NCI-H1694 treated with DMSO at 0.1 percent for 48 hours (cell line): ENCODE data around the gene DLG2.

ENCODE experiments used
- DNase-seq: peaks from one replicate; lab custom pipeline; 2025; lab: John Stamatoyannopoulos, UW

DLG2 gene

GRCh38 chr11:84260862-84261261, 1366.3 kb downstream of the DLG2 start:
- no peak for DNase-seq

DNA sequence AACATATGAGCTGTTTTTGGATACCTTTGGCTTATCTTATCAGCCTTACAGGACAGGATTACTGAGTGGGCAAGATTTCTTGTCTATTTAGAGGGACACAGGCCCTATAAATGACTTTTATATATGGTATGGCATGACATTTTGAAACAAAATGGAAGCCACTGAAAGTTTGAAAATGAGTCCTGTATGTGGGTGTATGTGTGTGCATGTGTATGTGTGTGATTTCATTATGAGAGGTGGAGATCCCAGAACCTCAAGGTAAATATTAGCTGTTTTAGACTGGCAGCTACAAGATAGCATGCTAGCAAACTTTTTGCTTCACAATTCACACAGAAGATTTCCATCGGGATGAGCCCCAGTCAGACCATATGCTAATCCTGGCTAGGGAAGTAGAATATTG, 1370.5 kb downstream of the DLG2 start:
- DNase-seq = no peak

GRCh38 chr11:84255483-84255882, 1371.7 kb downstream of the DLG2 start:
- DNase-seq = no peak

DNA sequence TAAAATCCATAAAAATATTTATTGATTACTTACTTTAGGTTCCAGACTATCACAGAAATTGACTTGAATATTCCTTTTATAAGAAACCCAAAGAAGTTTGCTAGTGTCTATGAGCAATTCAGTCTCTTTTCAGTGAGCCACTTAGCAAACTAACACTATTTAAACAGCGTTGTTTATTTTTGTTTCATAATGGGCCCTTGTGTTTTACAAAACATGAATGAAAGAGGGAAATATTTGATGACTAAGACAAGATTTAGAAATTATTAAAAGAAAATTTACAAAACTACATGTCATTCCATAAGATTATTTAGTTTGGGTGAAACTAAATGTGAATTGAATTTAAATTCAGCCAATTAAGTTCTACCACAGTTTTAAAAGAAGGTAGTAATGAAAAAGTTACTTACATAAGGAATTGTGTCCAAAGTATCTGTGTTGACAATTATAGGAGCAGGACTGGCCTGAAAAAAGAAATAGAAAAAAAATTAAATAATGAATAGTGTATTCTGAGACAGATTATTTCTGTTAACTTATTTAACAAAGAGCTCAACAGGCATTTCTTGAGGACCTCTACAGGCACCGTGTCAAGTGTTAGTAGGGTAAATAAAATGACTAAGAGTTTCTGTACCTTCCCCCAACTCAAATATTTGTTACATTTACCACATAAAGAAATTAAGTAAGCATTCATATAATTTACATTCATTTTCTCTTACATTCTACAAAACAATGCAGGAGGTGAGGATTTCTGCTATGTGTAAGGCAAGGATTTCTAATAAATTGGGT, 1376.1 kb downstream of the DLG2 start:
- DNase-seq = no peak

DNA sequence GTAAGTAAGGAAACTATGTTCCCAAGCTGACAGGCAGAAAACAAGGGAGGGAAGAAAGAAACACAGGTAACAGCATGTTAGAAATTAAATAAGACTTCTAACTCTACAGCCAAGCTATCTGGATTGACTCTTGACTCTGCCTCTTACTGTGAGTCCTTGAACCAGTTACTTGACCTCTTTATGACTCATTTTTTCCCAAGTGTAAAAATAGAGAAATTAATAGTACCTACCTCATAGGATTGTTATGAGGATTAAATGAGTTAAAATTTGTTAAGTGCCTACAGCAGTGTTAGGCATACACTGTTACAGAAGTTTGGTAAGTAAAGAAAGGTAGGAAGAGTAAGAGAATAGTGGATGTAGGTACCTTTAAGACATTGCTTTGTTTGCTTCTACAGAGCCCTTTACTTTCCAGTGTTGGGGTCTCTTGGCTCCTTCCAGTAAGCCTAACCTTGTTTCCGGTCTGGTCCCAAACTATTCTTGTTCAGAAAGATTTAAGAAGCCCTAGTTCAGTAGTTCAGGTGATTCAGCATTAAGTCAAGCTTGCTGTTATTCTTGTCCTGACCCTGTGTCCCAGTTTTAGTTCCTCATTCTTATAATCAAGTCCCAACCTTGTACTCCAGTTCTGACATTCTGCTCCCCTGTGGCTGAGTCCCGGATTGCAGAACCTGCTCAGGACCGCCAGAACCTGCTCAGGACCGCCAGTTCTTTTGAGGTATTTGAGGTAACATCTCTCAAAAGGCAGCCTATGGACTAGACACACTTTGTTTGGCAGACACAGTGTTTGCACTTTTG, 1377.6 kb downstream of the DLG2 start:
- DNase-seq = no peak

DNA sequence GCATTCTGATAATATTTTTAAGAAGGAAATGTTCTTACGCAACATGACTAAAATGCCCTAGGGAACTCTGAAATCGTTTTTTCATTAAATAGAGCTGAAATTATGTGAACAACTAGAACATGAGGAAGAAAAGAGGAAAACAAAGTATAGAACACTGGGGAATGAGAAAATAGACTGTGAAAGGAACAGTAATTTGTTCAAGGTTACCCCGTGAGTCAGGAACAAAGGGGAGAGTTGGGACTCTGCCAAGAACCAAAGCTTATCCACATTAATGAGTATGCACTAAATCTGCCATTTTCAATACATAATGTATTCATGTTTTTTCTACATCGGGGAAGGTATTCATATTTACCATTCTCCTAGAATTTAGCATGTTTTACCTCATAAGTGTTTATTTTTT, 1379.2 kb downstream of the DLG2 start:
- no peak for DNase-seq

DNA sequence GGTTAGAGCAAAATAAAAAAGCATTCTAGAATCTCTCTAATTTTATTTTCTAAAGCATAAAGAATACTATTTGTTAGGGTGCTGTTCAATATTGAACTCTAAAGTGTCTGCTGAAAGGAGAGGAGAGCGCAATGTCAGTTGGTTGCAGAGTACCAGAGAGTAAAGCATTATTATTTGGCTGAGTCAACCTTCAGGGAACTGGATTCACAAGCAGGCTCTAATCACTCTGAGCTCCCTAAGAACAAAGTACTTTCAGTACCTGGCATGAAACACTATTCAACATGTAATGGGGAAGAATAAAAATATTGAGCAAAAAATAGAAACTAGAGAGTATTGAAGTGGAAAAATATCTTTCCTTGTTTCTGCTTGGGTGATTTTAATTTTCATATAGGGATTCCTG, 1380.0 kb downstream of the DLG2 start:
- no peak for DNase-seq

- DNase-seq = no peak
Measured at GRCh38 chr11:84243629-84244263, 1383.4 kb downstream of the DLG2 start.

- DNase-seq = no peak
Measured at GRCh38 chr11:84241343-84242131, 1385.6 kb downstream of the DLG2 start.

DNA sequence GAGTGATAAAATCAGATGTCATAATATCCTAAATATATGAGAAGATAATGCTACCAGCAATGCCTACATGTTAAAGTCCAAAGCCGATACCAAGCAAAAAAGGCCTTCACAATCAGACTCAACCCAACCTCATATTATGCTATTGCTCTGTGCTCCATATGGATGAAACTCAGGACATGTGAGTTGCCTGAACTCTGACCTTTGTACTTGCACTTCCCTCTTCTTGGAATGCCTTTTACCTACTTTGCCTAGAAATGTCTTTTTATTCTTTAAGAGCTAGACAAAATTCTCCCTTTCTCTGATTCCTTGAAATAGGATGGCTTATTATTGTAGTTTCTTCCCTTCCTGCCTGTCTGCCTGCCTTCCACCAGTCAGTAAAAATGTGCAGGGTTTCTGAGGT, 1386.3 kb downstream of the DLG2 start:
- DNase-seq = no peak

DNA sequence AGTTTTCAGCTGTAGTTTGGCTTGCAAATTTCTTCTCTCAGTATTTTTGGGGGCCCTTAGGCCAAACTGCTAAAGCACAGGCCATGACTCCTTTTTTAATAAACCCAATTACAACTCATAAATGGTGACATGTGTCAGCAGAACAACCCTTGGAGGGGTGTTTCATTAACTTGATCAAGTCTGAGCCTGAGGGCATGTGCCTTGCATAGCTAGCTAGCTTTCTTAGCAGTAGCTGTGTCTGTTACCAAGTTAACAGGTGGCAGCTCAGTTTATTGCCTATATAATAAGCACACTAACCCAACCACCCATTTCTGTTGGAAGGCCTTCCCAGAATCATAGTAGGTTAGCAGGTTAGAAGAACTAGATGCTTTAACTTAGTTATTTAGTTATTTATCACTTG, 1390.7 kb downstream of the DLG2 start:
- no peak for DNase-seq

DNA sequence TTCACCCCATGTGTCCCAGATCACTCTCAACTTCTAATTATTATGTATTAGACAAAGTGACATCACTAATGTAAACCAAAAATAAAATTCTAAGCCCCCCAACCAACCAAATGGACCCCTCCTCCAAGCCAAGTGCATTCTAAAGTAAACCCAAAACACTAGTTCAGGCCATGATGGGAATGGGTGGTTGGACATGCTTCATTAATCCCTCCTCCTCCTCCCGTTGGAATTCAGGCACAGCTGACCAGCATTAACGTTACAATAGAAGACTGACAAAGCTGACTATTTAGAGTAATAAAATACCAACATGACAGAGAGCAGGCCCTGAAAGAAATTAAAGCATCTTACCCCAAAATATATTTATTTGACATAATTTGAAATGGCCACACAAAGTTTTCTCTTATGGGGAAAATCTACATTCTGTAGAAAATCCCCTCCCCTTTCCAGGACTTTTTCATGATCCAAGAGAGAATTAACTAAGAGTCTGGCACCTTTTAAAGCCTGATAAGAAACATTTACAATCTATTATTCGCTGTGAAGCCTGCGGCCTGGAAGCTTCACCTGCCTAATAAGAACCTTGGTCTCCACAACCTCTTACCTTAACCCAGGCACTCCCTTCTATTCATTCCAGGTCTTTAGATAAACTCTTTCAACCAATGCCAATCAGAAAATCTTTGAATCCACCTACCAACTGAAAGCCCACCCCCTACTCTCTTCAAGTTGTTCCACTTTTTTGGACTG, 1392.5 kb downstream of the DLG2 start:
- no peak for DNase-seq

DNA sequence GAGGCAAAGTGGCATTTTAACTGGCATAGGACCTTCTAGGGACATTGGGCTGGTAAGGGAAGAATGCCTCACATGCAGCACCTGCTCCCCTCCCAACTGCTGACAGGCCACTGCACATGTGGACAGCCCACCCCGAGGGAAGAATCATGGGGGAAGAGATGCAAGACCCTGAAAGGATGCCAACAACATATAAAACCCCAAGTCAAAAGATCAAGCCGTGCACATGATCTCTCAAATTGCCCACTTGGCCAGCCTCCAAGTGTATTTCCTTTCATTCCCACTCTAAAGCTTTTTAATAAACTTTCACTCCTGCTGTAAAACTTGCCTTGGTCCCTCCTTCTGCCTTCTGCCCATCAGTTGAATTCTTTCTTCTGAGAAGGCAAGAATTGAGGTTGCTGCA, 1393.1 kb downstream of the DLG2 start:
- no peak for DNase-seq

GRCh38 chr11:84232511-84232910, 1394.6 kb downstream of the DLG2 start:
- DNase-seq = no peak

DNA sequence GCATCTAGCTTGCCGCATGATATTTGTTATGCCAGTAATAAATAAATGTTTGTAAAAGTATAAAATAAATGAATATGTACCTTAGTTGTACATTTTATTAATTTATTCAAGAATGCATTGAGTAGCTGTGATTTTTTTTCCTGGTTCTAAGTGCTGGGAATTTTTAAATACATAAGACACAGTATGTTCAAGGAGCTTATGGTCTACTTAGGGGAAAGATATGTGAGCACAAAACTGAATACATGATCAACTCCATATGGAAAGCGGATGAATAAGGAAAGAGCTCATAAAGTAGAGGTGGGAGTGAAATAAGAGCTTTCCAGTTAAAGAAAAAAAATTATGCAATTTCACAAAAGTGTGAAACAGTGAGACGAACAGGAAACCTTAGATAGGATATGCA, 1396.7 kb downstream of the DLG2 start:
- DNase-seq = no peak

DNA sequence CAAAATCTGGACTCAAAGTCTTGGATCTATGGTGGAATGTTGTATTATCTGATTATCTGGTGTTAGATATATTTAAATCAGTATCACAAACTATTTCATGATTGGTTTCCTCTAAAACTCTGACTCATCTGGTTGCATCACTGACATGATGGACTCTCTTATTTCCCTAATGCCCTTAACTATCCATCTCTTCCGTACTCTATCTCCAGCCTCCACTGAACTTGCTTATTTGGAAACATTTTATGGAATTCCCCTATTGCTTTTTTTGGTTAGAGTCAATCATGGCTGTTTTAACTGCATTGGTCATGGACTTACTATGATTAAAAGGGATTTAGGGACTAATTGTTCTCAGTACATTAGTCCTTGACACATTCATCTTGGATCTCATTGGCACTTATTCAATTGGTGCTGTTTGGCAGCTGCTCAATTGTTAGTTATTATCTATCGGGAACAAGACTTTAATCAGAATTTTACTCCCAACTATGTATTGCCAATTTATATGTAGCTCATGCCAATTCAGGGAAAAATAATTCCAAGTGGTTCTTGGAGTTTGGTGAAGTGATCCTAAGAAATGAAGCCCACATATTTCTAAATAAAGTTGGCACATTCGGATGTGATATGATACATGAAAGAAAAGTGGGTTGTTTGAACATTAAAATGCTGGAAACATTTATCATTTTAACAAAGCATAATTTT, 1399.0 kb downstream of the DLG2 start:
- DNase-seq = no peak

GRCh38 chr11:84224042-84224441, 1403.1 kb downstream of the DLG2 start:
- no peak for DNase-seq

- DNase-seq = no peak
Measured at GRCh38 chr11:84218318-84218717, 1408.8 kb downstream of the DLG2 start.

DNA sequence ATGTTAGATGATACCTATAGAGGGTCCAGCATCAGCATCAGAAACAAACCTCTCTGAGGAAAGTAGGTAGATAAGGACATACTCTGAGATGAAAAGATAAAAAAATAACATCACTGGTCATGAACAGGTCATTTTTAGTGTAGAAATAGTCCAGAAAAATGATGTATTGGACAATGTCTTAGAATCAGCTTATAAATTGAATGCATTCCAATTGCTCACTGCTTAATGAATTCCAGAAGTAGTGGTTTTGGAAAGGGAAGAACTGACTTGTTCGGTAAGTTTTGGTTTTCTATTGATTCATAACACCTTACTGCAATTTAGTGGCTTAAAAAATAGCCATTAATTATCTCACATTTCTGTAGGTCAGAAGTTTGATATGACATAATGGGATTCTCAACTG, 1411.5 kb downstream of the DLG2 start:
- DNase-seq = no peak

DNA sequence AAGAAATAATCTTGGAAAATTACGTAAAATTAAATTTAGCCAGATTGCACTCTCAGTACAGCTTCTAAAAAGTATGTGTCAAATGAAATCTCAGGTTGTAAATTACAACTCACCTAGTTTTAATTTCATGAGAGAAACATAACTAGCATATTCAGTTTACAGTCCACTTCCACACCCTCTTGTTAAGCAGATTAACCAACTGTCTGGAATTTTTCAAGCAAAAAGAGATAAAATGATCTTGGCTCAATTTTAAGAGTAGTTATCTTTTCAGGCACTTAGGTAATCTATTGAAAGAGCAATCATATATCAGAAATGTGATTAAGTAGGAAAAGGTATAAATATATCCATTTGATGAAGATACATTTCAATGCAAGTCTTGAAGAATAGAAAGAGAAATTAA, 1412.6 kb downstream of the DLG2 start:
- no peak for DNase-seq
